Measurements from ENCODE around the gene ACVR1.

ACVR1 gene

DNA sequence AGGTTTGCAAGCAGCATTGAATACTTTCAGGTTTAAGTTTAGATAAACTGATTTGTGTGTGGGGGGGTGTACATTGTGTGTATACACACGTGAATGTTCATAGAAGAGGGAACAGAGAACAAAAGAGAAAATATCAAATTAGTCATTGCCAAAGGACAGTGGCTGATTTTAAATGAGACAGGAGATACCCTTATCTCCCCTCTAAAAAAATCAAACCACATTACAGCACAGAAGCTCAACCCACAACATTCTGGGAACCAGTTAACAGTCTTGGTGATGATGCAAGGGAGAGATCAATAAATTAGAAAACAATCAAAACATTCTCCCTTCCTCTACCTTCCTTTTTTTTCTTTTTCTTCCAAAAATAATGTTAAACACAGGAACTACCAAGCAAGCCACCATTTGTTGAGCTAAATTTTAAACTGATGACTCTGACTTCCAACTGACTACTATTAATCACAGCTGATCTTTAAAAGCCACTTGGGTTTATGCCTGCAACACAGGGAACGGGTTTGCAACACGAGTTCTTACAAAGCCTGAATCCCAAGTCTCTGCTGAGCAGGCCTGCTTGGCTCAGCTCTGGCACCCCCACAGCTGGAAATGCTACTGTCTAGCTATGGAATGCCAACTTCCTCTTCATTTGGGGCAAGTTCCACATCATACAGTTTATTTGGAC is 128.3 kb downstream of the ACVR1 start:
- no peak for TF ChIP-seq POLR2A (IDR thresholded peaks at IDR 0.05; ENCODE audit: low read depth, low read length)
- no peak for DNase-seq (ENCODE audit: insufficient read length, low spot score)
- FAIRE-seq: peak; percentile 58

DNA sequence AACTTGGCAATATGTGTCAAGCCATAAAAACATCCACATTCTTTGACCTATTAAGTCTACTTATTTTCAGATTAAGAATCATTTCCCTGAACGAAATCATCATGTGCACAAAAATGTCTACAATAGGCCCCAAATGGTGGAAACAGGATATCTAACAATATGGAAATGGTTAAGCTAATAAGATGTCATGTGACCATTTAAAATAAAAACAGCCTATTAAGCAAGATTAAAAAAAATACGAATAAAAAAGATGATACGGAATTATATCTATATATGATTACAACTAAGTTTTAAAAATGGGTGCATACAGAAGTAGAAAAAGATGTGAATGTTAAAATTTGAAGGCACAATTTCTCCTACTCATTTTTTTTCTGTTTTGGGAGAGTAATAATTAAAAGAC is 128.8 kb downstream of the ACVR1 start:
- no peak for FAIRE-seq

DNA sequence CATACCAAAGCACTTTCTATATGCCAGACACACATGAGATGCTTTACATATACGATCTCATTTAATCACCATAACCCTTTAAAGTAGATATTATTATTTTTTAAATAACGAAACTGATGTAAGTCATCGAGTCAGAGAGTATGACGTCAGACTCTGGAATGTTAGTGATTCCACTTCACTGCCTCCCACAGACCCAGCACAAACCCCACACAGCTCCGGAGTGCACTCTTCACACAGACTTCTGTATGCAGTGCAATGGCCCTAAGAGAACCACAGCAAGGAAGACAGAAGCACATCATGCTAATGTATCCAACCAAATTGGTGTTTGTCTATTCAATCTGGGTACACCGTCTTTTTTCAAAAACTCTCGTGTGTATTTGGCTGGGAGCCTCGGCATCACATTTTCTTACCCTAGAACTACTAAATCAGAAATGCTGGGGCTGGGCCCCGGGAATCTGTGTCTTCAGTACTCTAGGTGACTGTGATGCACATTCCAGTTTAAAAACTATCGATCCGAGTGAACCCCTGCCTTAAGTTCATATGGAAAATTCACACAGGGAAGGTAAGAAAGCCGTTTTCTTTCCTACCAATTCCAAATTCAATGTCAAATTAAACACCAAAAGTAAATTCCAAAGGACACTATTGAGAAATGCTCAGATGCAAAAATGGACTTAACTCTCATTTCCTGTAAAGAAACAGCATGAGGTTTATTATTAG is 129.7 kb downstream of the ACVR1 start:
- FAIRE-seq (no peak), DNase-seq (ENCODE audit: insufficient read length, low spot score) (no peak)
- TF ChIP-seq POLR2A (IDR thresholded peaks at IDR 0.05; ENCODE audit: low read depth, low read length): no peak

More for the DNA sequence above, 128.8 kb downstream of the ACVR1 start:
- DNase-seq (ENCODE audit: insufficient read length, low spot score): no peak
- TF ChIP-seq POLR2A (IDR thresholded peaks at IDR 0.05; ENCODE audit: low read depth, low read length): no peak

DNA sequence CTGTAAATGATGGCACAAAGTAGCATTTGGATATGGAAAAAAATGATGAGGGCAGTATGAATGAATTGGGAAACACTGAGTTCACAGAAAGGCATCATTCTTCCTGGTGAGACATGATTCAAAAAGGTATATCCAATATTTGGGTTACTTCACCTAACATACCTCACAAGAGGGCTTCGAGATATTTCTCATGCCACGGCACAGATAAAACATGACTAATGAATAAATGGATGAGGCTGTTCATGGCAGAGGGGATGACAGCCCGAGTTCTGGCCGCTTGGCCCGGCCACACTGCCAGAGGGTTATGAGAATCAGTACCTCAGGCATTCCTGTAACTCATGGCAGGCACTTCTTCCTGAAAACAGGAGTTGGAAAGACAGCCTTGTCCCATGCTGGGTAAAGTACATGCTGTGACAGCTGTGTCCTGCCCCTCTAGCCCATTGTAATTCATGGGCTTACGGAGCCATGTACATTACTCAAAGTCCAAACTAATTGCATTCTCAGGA is 131.5 kb downstream of the ACVR1 start:
- TF ChIP-seq POLR2A (IDR thresholded peaks at IDR 0.05; ENCODE audit: low read depth, low read length): no peak
- FAIRE-seq: no peak
- no peak for DNase-seq (ENCODE audit: insufficient read length, low spot score)

DNA sequence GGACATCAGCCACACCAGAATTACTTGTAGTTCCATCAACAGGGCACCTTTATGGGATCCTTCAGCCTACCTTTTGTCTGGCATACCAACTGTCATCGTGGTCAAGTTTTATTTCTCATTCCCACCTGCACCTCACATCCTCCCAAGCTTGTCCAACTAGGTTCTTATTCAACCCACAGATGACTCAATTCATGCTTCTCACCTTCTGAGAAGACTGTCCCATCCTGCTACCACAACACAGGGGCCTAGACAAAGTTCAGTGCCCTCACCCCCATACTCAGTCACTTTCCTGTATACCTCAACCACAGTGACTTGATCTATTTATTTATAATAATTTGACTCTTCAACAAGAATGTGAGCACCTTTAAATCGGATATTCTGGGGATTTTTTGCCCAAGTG is 133.1 kb downstream of the ACVR1 start:
- FAIRE-seq: no peak
- no peak for DNase-seq (ENCODE audit: insufficient read length, low spot score)
- no peak for TF ChIP-seq POLR2A (IDR thresholded peaks at IDR 0.05; ENCODE audit: low read depth, low read length)

DNA sequence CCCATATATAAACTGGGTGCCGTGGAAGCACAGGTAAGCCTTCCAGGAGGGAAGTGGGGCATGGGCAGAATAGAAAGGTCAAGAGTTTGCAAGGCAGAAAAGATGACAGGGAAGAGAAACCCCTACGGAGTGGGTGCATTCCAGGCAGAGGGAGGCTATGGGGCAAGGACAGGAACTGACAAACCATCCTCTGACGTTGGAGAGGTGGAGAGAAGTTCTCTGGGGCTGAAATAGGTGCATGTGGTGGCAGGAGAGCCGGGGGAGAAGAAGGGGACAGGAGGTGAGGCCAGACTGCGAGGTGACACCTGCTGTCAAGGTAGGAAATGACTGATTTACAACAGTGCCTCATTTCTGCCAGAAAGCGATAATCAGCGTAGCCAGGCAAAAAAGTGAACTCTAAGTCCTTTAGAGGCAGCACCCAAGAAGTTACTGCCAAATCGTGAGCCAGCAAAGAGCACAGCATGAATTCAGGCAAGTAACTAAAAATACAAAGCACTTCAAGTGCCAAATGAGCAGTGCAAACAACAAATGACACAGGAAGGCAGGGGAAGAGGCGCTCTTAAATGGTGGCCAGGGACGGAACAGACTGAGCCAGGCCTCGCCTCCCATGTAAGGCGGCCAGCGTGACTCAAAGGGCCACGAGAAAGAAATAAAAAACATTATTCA is 134.2 kb downstream of the ACVR1 start:
- FAIRE-seq (no peak), DNase-seq (ENCODE audit: insufficient read length, low spot score) (no peak)
- no peak for TF ChIP-seq POLR2A (IDR thresholded peaks at IDR 0.05; ENCODE audit: low read depth, low read length)

DNA sequence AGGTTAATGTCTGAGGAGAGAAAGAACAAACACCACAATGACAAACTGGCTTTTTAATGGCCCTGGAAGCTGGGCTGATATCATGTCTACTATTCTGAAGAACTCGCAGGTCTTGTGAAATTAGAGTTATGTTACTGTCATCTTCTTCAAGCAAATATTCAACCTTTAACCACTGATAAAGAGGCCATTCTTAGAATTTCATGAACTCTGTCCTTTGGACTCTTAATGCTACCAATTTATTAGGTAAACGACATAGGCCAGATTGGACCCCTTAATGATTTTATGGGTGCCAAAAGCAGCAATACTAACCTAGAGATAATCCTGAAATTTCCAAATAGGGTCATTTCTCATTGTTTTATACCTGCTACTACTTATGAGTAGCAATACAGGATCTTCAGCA is 138.5 kb downstream of the ACVR1 start:
- no peak for TF ChIP-seq POLR2A (IDR thresholded peaks at IDR 0.05; ENCODE audit: low read depth, low read length)
- FAIRE-seq (no peak), DNase-seq (ENCODE audit: insufficient read length, low spot score) (no peak)

DNA sequence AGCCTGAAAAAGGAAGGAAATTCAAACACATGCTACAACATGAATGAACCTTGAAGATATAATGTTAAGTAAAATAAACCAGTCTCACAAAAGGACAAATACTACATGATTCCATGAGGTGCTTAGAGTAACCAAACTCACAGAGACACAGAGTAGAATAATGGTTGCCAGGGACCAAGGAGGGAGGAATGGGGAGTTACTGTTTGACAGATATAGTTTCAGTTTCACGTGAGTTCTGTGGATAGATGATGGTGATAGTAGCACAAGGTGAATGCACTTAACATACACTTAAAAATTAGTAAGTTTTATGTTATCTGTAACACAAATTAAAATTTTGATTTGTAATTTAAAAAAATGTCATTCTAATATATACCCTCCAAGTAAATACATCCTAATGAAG is 140.6 kb downstream of the ACVR1 start:
- FAIRE-seq (no peak), DNase-seq (ENCODE audit: insufficient read length, low spot score) (no peak)
- TF ChIP-seq POLR2A (IDR thresholded peaks at IDR 0.05; ENCODE audit: low read depth, low read length): no peak

DNA sequence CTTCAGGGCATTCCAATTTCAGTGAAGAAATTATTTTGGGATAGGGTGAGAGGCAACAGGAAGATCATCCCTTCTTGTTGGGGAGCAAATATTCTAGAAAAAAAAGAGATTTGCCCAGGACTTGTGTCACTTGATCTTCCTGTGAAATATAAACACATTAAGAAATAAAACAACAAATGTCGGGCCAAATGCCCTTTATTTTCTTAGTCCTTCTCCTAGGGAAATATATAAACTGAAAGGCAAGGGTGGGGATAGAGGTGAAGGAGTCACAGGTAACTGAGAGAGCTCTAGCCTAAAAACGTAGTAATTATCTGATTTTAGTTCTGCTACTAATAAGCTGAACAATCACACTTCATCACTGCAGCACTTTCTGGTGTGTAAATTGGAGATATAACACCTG is 142.9 kb downstream of the ACVR1 start:
- FAIRE-seq (no peak), DNase-seq (ENCODE audit: insufficient read length, low spot score) (no peak)
- no peak for TF ChIP-seq POLR2A (IDR thresholded peaks at IDR 0.05; ENCODE audit: low read depth, low read length)

DNA sequence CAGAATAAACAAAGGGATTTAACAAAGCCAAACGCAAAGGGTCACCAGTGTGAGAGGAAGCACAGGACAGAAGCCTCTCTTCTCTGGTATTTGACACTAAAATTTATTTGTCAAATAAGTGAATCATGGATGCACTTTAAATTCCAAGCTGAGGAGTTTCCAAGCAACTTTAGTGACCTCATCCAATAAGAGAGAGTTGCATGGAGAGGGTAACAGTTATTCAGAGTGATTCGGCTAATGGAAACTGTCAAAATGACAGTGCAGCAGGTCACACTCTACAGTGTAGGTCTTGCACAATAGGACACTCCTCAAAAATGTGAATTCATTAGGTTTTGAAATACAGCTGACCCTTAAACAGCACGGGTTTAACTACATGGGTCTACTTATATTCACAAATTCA is 143.5 kb downstream of the ACVR1 start:
- DNase-seq (ENCODE audit: insufficient read length, low spot score): no peak
- no peak for FAIRE-seq
- TF ChIP-seq POLR2A (IDR thresholded peaks at IDR 0.05; ENCODE audit: low read depth, low read length): no peak

DNA sequence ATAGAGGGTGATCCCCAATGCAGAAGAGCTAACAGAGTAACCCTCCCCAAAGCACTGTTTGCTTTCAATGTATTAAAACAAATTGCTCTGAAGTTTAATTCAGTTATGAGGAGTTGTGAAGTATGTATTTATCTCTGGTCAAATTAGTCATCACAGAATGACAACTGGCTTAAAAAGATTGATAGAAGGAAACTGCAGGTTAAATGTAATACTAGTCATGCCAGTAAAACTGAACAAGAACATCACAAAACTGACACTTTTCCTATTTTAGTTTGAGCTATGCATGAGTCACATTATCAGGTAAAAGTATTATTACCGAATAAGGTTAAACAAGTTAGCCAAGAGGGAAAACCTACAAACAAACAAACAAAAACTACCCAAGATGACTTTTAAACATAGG is 148.4 kb downstream of the ACVR1 start:
- TF ChIP-seq POLR2A (IDR thresholded peaks at IDR 0.05; ENCODE audit: low read depth, low read length): no peak
- no peak for FAIRE-seq

DNA sequence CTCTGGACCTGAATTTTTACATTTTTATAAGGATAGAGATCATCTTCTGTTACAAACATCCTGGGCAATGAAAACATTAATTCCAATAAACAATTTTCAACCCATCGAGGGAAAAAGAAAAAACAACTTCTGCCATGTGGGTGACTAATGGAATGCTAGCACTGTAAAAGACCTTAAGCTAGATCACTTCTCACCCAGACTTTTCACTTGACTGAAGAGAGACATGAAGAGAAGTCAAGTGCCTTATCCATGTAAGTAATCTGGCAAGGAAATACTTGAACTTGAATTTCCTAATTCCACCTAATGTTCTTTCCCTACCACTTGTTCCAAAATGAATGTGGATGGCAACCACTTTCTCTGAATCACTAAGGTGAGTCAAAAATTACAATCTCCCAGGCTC is 149.2 kb downstream of the ACVR1 start:
- DNase-seq (ENCODE audit: insufficient read length, low spot score): no peak
- peak; percentile 38 for FAIRE-seq
- no peak for TF ChIP-seq POLR2A (IDR thresholded peaks at IDR 0.05; ENCODE audit: low read depth, low read length)

More for the DNA sequence above, 148.4 kb downstream of the ACVR1 start:
- no peak for DNase-seq (ENCODE audit: insufficient read length, low spot score)

DNA sequence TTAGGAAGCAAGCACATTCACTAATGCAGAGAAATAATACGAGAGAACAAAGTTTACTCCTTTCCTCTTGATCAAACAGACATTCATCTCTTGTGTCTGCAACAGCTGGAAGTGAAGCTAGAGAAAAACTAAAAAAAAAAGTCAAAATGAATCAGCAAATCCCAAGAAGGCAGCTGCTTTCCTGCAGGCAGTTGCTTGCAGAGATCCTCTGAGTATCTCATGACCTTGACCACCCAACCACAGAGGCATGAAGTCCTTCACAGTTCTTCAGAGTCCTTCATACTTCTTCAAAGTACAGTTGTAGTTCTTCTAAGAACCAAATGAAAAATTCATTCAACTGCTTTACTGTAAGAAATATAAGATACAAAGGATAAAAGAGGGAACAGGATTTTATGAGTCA is 150.3 kb downstream of the ACVR1 start:
- TF ChIP-seq POLR2A (IDR thresholded peaks at IDR 0.05; ENCODE audit: low read depth, low read length): no peak
- no peak for DNase-seq (ENCODE audit: insufficient read length, low spot score)

DNA sequence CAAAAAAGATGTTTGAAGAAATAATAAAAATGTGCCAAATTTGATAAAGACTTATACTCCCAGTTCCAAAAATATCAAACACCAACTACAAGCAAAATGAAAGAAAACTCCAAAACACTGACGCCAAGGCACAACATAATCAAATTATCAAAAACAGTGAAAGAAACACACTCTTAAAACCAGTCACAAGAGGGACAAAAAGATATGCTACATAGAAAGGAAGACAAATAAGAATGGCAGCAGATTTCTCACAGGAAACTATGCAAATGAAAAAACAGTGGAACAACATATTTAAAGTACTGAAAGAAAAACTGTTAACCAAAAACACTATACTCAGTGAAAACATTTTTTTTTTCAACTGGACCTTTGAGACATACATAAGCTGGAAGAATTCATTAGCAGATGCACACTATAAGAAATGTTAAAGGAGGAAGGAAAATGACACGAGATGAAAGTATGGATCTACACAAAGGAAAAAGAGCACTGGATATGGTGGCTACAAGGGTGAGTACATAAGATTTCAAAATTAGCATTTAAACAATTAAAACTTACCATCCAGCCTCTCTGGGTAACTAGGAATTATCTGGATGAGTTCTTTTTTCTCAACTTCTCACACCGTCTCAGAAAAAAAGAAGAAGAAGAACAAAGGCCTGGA is 153.4 kb downstream of the ACVR1 start:
- FAIRE-seq (no peak), DNase-seq (ENCODE audit: insufficient read length, low spot score) (no peak)
- no peak for TF ChIP-seq POLR2A (IDR thresholded peaks at IDR 0.05; ENCODE audit: low read depth, low read length)

More for the DNA sequence above, 150.3 kb downstream of the ACVR1 start:
- no peak for FAIRE-seq
